ENCODE results near the gene NUPR1.
"Not testable (repeated sequence)": the region's sequence is repeated elsewhere in the genome, so short reads cannot be mapped to it uniquely, and the experiment has no call there.

NUPR1 gene

GRCh38 chr16:28538733-28539596 lies at the start of gene NUPR1:
TSS of gene NUPR1 (minus strand) at chr16:28538974. CDS start at chr16:28538907, 67 bp downstream.
- peak; percentile 97 for DNase-seq

GRCh38 chr16:28587386-28587785 lies 48.6 kb upstream of the NUPR1 start:
- no peak for DNase-seq

- no peak for DNase-seq
Measured at GRCh38 chr16:28586466-28586865, 47.7 kb upstream of the NUPR1 start.

GRCh38 chr16:28585674-28586073 lies 46.9 kb upstream of the NUPR1 start:
- DNase-seq: no peak

- DNase-seq: no peak
Measured at GRCh38 chr16:28580726-28581315, 42.0 kb upstream of the NUPR1 start.

- DNase-seq: no peak
Measured at GRCh38 chr16:28575446-28576109, 36.8 kb upstream of the NUPR1 start.

GRCh38 chr16:28574925-28575324 lies 36.2 kb upstream of the NUPR1 start:
- DNase-seq: no peak

- DNase-seq: no peak
Measured at GRCh38 chr16:28573738-28574718, 35.3 kb upstream of the NUPR1 start.

GRCh38 chr16:28572696-28573510 lies 34.1 kb upstream of the NUPR1 start:
- DNase-seq: peak; percentile 85

- no peak for DNase-seq
Measured at GRCh38 chr16:28569968-28570752, 31.4 kb upstream of the NUPR1 start.

- no peak for DNase-seq
Measured at GRCh38 chr16:28569021-28569420, 30.2 kb upstream of the NUPR1 start.

GRCh38 chr16:28567292-28567691 lies 28.5 kb upstream of the NUPR1 start:
- DNase-seq: no peak

GRCh38 chr16:28566233-28566925 lies 27.6 kb upstream of the NUPR1 start:
- DNase-seq: not testable (repeated sequence)

- DNase-seq: no peak
Measured at GRCh38 chr16:28563218-28563617, 24.4 kb upstream of the NUPR1 start.

GRCh38 chr16:28562199-28562598 lies 23.4 kb upstream of the NUPR1 start:
- DNase-seq: no peak

GRCh38 chr16:28561557-28562187 lies 22.9 kb upstream of the NUPR1 start:
- DNase-seq: no peak

GRCh38 chr16:28558456-28558855 lies 19.7 kb upstream of the NUPR1 start:
- no peak for DNase-seq

GRCh38 chr16:28556914-28557320 lies 18.1 kb upstream of the NUPR1 start:
- no peak for DNase-seq

GRCh38 chr16:28555561-28555960 lies 16.8 kb upstream of the NUPR1 start:
- no peak for DNase-seq

Measured in right hindlimb (tissue), 1 donor.